ENCODE data around the gene ZNF519.

Gene ZNF519

DNA sequence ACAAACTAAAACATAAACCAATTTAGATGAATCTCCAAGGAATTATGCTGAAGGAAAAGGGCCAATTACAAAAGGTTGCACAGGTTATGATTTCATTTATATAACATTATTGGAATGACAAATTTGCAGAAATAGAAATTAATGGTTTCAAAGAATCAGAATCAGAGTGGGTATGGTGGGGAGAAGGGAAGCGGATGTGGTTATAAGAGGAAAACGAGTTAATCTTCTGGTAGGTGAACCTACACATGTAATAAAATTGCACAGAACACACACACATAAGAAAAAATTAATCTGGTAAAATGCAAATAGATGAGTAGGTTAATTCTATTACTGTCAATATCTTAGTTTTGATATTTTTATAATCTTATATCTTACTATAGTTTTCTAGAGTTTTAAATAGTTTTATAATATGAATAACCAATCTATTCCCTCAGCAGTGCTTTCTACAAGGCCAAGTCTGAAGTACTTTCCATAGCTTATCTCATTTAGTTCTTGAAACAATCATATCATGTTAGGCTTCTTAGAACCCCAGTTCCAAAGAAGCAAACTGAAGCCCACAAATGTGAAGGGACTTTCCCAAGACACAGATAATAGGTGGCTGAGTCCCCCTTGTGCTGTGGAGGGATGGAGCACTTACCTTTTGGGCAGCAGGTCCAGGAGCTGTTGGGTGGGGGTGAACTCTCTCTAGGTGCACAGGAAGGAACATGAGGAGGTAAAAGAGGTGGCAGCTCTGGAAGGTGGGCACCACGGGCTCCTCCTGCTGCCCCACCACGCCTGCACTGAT is 31.5 kb downstream of the ZNF519 start:
- TF ChIP-seq, protein P1, sequence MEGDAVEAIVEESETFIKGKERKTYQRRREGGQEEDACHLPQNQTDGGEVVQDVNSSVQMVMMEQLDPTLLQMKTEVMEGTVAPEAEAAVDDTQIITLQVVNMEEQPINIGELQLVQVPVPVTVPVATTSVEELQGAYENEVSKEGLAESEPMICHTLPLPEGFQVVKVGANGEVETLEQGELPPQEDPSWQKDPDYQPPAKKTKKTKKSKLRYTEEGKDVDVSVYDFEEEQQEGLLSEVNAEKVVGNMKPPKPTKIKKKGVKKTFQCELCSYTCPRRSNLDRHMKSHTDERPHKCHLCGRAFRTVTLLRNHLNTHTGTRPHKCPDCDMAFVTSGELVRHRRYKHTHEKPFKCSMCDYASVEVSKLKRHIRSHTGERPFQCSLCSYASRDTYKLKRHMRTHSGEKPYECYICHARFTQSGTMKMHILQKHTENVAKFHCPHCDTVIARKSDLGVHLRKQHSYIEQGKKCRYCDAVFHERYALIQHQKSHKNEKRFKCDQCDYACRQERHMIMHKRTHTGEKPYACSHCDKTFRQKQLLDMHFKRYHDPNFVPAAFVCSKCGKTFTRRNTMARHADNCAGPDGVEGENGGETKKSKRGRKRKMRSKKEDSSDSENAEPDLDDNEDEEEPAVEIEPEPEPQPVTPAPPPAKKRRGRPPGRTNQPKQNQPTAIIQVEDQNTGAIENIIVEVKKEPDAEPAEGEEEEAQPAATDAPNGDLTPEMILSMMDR (IDR thresholded peaks at IDR 0.05), result no peak
- TF ChIP-seq ZFX (IDR thresholded peaks at IDR 0.05; ENCODE audit: borderline replicate concordance), result no peak

DNA sequence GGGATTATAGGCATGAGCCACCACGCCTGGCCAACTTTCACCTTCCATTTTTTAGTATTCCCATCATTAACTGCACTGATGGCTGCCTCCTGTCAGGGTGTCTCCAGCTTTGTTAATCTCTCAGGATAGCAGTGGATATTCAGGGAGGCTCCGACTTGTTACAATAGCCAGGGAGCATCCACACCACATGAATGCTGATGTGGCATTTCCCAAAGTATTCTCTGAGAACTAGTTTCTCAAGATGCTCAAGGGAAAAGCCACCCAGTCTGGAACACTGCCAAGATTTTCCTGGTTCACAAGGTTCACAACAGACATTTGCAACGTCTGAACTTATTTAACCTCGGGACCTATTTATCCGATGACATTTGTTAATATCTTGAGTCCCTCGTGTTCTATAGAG is 33.8 kb downstream of the ZNF519 start:
- H3K27ac ChIP-seq, result no peak overlapping the region

More for the DNA sequence above, 31.5 kb downstream of the ZNF519 start:
- H3K27ac ChIP-seq, result no peak overlapping the region

DNA sequence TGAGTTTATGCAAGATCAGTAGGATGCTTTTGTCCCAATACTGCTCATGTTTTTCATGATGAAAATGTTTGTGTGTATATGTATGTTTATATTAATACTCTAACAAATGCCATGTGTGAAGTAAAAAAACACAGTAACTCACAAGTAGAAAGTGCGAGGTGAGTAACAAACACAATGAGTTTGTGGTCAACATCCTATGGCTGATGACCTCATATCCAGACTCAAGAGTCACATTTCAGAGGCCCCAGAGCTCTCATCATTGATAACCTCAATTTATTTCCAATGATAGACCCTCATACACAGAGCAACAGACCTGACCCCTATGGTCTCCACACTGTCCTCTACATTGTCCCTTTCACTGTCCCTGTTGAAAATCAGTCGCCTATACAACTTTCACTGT is 34.5 kb downstream of the ZNF519 start:
- TF ChIP-seq ZFX (IDR thresholded peaks at IDR 0.05; ENCODE audit: borderline replicate concordance), result no peak
- TF ChIP-seq, protein P1 (IDR thresholded peaks at IDR 0.05), result no peak

More for the DNA sequence above, 33.8 kb downstream of the ZNF519 start:
- TF ChIP-seq, protein P1 (IDR thresholded peaks at IDR 0.05), result no peak

DNA sequence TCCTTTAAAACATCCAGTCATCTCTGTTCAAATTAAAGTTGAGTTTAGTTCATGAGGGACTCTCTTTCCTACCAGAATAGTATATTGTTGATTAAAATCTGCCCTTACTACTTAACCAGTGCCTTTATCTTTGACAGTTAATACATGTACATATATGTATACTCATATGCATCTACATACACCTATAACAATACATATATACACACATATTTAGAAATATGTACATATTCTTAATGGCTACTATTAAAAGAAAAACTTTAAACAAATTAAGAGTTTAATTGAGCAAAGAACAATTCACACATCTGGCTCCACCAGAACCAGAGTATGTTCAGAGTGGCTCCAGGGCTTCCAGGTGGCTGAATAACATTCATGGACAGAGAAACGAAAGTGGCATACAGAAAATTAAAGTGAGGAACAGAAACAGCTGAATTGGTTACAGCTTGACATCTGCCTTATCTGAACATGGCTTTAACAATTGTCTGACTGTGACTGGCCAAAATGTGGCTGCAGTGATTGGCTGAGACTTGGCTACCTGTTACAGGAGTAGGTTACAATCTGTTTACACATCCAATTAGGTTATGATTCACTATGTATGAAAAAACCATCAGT is 38.8 kb downstream of the ZNF519 start:
- no peak for TF ChIP-seq ZFX (IDR thresholded peaks at IDR 0.05; ENCODE audit: borderline replicate concordance)
- TF ChIP-seq, protein P1 (IDR thresholded peaks at IDR 0.05), result no peak
- no peak overlapping the region for H3K27ac ChIP-seq

More for the DNA sequence above, 34.5 kb downstream of the ZNF519 start:
- no peak overlapping the region for H3K27ac ChIP-seq

DNA sequence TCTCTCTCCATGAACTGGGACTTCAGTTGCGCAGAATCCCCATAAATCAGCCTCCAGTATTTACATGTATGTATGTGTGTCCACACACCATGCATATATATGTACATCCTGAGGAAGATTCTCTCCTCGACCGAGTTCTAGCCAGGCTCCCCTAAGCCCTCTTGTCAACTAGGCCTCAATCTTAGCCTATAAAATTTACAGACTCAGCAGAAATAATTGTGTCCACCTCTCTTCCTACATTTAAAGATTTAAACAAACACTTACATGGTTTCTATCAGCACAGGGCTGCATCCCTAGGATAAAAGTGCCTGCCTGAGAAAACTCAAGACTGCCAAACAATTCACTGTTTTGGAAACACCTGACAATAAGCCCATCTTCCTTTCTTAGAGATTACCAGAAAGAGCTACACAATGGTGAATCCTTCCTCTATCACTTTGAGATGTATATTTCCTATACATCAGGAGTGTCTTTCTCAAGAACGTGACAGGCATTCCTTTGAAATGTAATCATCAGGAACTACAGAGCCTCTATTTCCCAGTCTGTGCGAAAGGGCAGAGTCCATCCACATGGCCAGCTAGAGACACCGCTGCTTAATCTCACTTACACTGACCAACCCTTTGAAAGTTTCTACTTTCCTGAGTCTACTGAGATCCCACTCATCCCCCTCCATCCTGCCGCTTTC is 39.5 kb downstream of the ZNF519 start:
- no peak overlapping the region for H3K27ac ChIP-seq
- TF ChIP-seq ZFX (IDR thresholded peaks at IDR 0.05; ENCODE audit: borderline replicate concordance), result no peak
- TF ChIP-seq, protein P1 (IDR thresholded peaks at IDR 0.05), result no peak

DNA sequence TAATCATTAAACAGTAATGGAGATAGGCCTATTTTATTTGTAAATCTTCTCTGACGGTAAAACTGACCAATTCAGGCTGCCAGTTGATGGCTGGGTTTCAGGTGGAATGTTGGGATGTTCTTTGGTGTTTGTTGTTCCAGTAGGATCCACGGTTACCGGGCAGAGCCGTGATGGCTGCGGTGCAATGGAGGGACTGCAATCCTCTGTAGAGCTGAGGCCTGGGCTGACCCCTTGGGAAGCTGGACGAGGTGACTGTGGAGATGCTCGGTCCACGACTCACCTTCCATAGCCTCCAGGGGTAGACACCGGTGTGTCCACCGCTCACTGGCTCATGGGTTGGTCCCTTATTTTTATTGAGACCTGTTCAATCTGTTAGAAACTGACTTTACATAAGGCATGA is 42.5 kb downstream of the ZNF519 start:
- H3K27ac ChIP-seq, result no peak overlapping the region
- no peak for TF ChIP-seq ZFX (IDR thresholded peaks at IDR 0.05; ENCODE audit: borderline replicate concordance)
- TF ChIP-seq, protein P1 (IDR thresholded peaks at IDR 0.05), result no peak

DNA sequence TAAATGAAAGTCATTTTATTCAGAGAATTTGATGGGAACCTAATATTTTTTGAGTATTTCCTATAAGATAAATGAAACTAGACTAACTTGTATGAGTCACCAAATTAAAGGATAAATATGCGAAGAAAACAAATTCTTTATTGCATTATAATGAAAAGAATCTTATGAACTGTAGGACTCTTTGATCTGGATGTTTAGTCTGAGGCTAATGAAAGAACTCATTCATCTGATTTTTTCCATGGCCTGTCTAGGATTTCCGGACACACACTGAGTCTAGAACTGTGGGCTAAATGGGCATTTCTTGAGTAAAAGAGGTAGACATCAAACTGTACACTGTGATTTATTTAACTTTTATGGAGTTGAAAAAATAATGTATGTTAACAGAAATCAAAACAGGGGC is 43.0 kb downstream of the ZNF519 start:
- H3K27ac ChIP-seq, result no peak overlapping the region
- no peak for TF ChIP-seq ZFX (IDR thresholded peaks at IDR 0.05; ENCODE audit: borderline replicate concordance)
- TF ChIP-seq, protein P1 (IDR thresholded peaks at IDR 0.05), result no peak

Measured in 22Rv1 (cell line).